Right renal cortex interstitium (tissue), 3 donors: ENCODE data around the gene LSP1. TPM values are rescaled to one million over a fixed set of nuclear protein-coding genes. Genes with fewer than 3 reads are reported as not detected.

Experiments used
- DNase-seq, 3 donors: peaks; one replicate each; pipeline ENCODE4 v3.0.0-alpha.2; 2013; ENCODE audit warnings: low read depth in 3 of 3, low spot score in 2 of 3
- polyA plus RNA-seq, 3 donors: library from polyadenylated mRNA; unstranded; fragments of 120-200 nt; gene quantifications; one replicate each; pipeline ENCODE4 v1.2.1, GENCODE V29; 2013; ENCODE audit not compliant: insufficient read length in 3 of 3

Gene LSP1
- polyA plus RNA-seq, 3 donors = 4.2 to 4.8 (median 4.8) TPM

- DNase-seq = no peak
These were observed 5.7 kb upstream of the LSP1 start for GRCh38 chr11:1847006-1847735.

- no peak for DNase-seq
These were observed 4.8 kb upstream of the LSP1 start for GRCh38 chr11:1847926-1848639.

DNA sequence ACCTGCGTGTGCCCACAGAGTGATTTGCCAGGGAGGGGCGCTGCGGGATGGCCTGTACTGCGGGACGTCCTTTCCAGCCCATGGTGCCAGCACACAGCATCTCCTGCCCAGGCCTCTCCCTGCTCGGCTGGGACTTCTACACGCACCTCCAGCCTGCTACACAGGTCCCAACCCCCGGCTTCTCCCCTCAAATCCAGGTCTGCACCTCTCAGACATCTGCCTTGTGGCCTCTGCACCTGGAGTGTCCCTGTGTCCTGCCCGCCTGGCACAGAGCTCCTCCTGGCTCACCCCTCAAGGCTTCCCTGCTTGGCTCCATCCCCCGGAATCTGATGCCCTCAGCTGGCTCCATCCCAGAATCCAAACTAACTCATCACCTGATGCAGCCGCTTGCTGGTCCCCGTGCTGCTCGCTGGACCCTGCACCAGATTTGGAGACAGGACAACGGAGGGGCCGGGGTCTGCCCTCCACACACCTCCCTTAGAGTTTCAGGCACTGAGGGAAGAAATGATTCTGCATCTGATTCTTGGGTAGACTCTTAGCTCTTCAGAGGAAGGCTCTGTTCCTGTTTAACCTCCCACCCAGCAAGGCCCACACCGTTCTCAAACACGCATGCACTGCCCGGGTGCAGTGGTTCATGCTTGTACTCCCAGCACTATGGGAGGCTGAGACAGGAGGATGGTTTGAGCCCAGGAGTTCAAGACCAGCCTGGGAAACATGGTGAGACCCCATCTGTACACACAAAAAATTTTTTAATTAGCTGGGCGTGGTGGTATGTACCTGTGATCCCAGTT is 4.0 kb upstream of the LSP1 start:
- DNase-seq = no peak

- DNase-seq = no peak
These were observed 1.3 kb upstream of the LSP1 start for GRCh38 chr11:1851468-1852180.

- DNase-seq = no peak
These were observed 510 bp upstream of the LSP1 start for GRCh38 chr11:1852271-1852876.

DNA sequence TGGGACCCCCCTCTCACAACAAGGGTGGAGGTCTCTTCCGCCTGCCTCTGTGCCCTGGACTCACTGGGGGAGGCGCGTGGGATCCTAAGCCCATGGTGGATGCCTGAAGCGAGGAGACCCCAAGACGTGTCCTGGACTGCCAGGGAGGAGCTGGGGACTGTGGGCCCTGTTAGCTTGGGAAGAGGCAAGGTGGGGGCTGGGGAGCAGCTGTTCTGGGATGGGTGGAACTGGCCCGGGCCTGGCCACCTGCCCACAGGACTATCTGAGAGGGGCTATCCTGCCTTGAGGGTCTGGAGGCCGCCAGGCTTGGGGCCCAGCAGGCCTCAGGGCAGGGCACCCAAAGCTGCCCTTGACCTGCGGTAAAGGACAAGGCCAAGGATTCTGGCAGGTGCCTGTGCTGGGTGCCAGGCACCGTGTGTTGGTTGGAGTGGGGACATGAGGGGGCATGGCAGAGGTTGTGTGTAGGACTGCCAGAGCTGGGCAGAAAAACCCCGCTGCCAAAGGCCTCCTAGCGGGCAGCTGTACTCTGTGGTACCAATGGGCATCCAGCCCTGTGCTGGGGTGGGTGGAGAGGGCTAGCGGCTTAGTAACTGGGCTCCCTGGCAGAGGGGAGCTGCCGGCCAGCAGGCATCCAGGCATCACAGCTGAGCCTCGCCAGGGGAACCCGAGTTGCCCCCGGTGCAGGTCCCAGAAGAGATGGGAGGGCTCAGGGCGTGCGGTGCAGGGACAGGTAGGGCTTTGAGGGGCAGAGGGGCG is 670 bp downstream of the LSP1 start:
- no peak for DNase-seq

DNA sequence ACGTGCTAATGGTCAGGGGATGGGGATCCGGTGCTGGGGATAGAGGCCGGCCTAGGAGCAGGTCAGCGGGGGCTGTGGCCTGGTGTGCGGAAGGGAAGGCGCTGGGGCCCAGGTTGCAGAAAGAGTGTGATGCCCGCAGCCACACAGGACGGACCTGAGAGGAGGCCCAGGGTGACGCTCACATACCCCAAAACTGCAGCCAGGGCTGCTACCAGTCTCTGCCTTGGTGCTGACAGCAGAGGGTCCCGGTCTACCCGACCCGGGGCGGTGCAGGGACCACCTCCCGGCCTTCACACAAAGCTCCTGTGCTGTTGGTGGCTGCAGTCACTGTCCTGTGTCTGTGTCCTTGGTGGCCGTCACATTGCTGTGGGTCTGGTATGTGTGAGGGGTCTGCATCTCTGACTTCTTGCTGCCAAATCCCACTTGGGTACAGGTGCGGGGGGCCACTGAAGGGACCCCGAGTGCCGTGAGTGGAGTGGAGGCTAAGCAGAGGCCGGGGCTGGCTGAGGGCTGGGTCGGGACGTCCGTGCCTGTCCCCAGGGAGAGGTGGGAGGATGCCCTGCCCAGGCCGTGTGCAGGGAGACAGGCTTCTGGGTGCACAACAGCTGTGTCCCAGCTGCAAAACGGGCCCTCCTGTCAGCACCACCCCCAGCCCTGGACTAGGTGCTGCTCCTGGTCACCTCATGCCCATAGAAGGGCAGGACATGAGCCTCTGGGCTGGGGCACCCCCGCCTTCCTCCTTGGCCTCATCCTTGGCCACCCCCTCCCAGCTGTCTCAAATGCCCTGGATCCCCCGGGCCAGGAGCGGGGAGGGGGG is 1.5 kb downstream of the LSP1 start:
- DNase-seq = no peak

GRCh38 chr11:1854949-1855885 is 2.3 kb downstream of the LSP1 start:
- no peak for DNase-seq

- no peak for DNase-seq
These were observed 3.0 kb downstream of the LSP1 start for GRCh38 chr11:1855886-1856265.

GRCh38 chr11:1856306-1857005 is 3.6 kb downstream of the LSP1 start:
- no peak for DNase-seq

GRCh38 chr11:1857064-1857463 is 4.2 kb downstream of the LSP1 start:
- DNase-seq = no peak

DNA sequence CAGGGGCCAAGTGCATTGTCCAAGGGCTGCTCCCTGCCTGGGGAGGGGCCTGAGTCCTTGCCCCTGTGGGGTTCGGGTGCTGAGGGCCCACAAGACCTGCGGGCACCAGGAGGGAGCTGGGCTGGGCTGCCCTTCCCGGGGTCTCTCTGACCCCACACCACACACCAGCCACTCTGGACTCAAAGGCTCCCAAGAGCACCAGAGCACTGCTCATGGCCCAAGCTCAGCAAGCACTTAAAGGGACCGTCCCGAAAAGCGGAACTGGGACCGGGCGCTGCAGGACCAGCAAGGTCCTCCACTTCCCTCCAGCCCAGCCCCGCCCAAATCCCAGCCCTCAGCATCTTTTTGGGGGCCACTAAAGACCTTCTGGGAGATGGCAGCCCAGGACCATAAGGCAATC is 5.3 kb downstream of the LSP1 start:
- DNase-seq = no peak

- no peak for DNase-seq
These were observed 5.7 kb downstream of the LSP1 start for GRCh38 chr11:1858576-1858975.

- DNase-seq = no peak
These were observed 6.1 kb downstream of the LSP1 start for GRCh38 chr11:1859004-1859403.

DNA sequence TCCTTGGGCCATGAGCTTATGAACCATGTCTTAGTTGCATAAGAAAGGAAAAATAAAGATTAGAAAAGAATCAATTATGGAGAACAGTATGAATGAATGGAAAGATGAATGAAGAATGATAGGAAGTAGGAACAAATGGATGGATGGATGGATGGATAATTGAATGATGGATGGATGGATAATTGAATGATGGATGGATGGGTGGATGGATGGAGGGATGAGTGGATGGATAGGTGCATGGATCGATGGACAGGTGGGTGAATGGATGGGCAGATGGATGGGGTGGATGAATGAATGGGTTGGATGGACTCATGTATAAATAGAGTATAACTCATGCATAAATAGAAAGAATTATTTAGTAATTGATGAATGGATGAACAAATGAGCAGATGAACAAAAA is 7.2 kb downstream of the LSP1 start:
- no peak for DNase-seq

GRCh38 chr11:1861435-1862411 is 8.8 kb downstream of the LSP1 start:
- no peak for DNase-seq
